ENCODE measurements around the gene AIFM1. TPM values are rescaled to one million over a fixed set of nuclear protein-coding genes. Genes with fewer than 3 reads are reported as not detected.

The AIFM1 gene
- total RNA-seq, 1 experiment from 2014 or later = 69.4 TPM

DNA sequence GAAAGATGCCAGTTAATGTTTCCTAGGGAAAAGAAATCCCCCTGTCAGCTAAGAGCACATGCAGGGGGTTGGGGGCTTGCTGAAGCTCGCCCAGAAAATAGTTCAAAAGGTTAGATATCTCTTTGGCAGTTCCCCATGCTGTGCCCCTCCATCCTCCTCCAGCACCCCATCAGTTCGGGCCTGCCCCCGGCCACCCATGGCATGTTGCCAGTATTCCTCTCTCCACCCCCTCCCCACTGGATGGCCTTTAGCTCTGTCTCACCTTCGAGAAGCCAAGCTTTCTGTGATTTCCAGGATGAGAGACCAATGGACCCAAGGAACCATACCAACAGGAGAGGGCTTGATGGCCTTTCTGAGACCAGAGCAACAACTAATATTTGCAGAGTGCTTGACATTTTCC is 11.3 kb upstream of the AIFM1 start:
- peaks cover 7% of the 10 kb centered on the region for H3K4me1 ChIP-seq (ENCODE audit: insufficient read depth, low read length, poor library complexity, severe bottlenecking)
- no TSS peak for BruUV-seq (replicated peaks)
- TF ChIP-seq EZH2 (IDR thresholded peaks at IDR 0.05; ENCODE audit: borderline replicate concordance, low read depth, low read length, poor library complexity, severe bottlenecking) (no peak), CTCF (conservative IDR thresholded peaks at IDR 0.05; ENCODE audit: low read depth, low read length) (no peak)
- H3K9me3 ChIP-seq (ENCODE audit: low read depth, low read length, poor library complexity, severe bottlenecking) = no peaks in the 10 kb centered on the region
- CTCF ChIA-PET = no interaction called here
- no peaks in the 10 kb centered on the region for H3K27me3 ChIP-seq (replicated peaks; ENCODE audit: insufficient read depth, low read depth, low read length, poor library complexity)
- intact Hi-C loops (cut with micrococcal nuclease; ENCODE audit: unreplicated experiment) = no loop called here
- H3K36me3 ChIP-seq (ENCODE audit: insufficient read depth, low read length, poor library complexity, severe bottlenecking) = no peaks in the 10 kb centered on the region
- H3K4me3 ChIP-seq (ENCODE audit: low read depth, low read length, poor library complexity, severe bottlenecking) = no peak overlapping the region
- DNase-seq (ENCODE audit: low spot score) = no peak
- POLR2A ChIA-PET (ENCODE audit: low non-redundant PET) = no interaction called here
- no peak overlapping the region for H3K27ac ChIP-seq (ENCODE audit: low read depth, low read length, poor library complexity, severe bottlenecking)

GRCh38 chrX:130176354-130176776 is 10.7 kb upstream of the AIFM1 start:
- Histone ChIP-seq H3K36me3 (ENCODE audit: insufficient read depth, low read length, poor library complexity, severe bottlenecking) (no peaks in the 10 kb centered on the region), H3K27ac (ENCODE audit: low read depth, low read length, poor library complexity, severe bottlenecking) (no peak overlapping the region), H3K4me1 (ENCODE audit: insufficient read depth, low read length, poor library complexity, severe bottlenecking) (peaks cover 7% of the 10 kb centered on the region), H3K9me3 (ENCODE audit: low read depth, low read length, poor library complexity, severe bottlenecking) (no peaks in the 10 kb centered on the region), H3K4me3 (ENCODE audit: low read depth, low read length, poor library complexity, severe bottlenecking) (no peak overlapping the region), H3K27me3 (replicated peaks; ENCODE audit: insufficient read depth, low read depth, low read length, poor library complexity) (no peaks in the 10 kb centered on the region)
- no peak for TF ChIP-seq CTCF (conservative IDR thresholded peaks at IDR 0.05; ENCODE audit: low read depth, low read length)
- no peak for TF ChIP-seq EZH2 (IDR thresholded peaks at IDR 0.05; ENCODE audit: borderline replicate concordance, low read depth, low read length, poor library complexity, severe bottlenecking)
- CTCF ChIA-PET = no interaction called here
- no peak for DNase-seq (ENCODE audit: low spot score)
- no TSS peak for BruUV-seq (replicated peaks)
- intact Hi-C loops (cut with micrococcal nuclease; ENCODE audit: unreplicated experiment) = no loop called here
- POLR2A ChIA-PET (ENCODE audit: low non-redundant PET) = no interaction called here

DNA sequence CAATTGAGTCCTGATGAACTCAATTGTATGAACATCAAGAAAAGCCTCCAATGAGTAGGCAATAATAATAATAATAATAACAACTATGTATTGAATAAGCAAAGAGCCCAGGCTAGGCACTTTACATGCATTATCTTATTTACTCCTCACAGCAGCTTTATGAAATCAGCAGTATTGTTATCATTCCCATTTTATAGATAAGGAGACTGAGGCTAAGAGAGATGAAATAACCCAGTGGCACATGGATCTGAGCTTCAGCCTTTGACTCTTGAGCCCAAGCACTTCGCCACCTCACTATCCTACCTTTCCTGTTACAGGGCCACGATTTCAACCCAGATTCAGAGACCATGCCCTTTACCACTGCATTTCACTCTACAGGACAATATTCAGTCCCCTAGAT is 9.3 kb upstream of the AIFM1 start:
- ChIA-PET CTCF (no interaction called here), POLR2A (ENCODE audit: low non-redundant PET) (no interaction called here)
- intact Hi-C loops (cut with micrococcal nuclease; ENCODE audit: unreplicated experiment) = no loop called here
- H3K27me3 ChIP-seq (replicated peaks; ENCODE audit: insufficient read depth, low read depth, low read length, poor library complexity) = no peaks in the 10 kb centered on the region
- TF ChIP-seq CTCF (conservative IDR thresholded peaks at IDR 0.05; ENCODE audit: low read depth, low read length) = no peak
- no peak for TF ChIP-seq EZH2 (IDR thresholded peaks at IDR 0.05; ENCODE audit: borderline replicate concordance, low read depth, low read length, poor library complexity, severe bottlenecking)
- DNase-seq (ENCODE audit: low spot score) = no peak
- H3K4me3 ChIP-seq (ENCODE audit: low read depth, low read length, poor library complexity, severe bottlenecking) = no peak overlapping the region
- H3K9me3 ChIP-seq (ENCODE audit: low read depth, low read length, poor library complexity, severe bottlenecking) = no peaks in the 10 kb centered on the region
- H3K4me1 ChIP-seq (ENCODE audit: insufficient read depth, low read length, poor library complexity, severe bottlenecking) = peaks cover 13% of the 10 kb centered on the region
- no peaks in the 10 kb centered on the region for H3K36me3 ChIP-seq (ENCODE audit: insufficient read depth, low read length, poor library complexity, severe bottlenecking)
- H3K27ac ChIP-seq (ENCODE audit: low read depth, low read length, poor library complexity, severe bottlenecking) = no peak overlapping the region
- BruUV-seq (replicated peaks) = no TSS peak
